ENCODE measurements around the gene CFTR.

- no peak for TF ChIP-seq USF2 (IDR thresholded peaks at IDR 0.05)
- TF ChIP-seq CTCF (IDR thresholded peaks at IDR 0.05) = no peak
- TF ChIP-seq ELK1 (IDR thresholded peaks at IDR 0.05; ENCODE audit: low read depth, low read length) = no peak
- no peak for TF ChIP-seq BHLHE40 (IDR thresholded peaks at IDR 0.05; ENCODE audit: low read depth, low read length)
- no peak for TF ChIP-seq ZNF302 (CRISPR knock-in tag; IDR thresholded peaks at IDR 0.05)
Measured at GRCh38 chr7:117664047-117664446, 184.2 kb downstream of the CFTR start.
